ENCODE results near the gene LDAF1.
A peak's percentile ranks its signal among the peaks of the same experiment; 100 is the strongest.
"Not testable (repeated sequence)": the region's sequence is repeated elsewhere in the genome, so short reads cannot be mapped to it uniquely, and the experiment has no call there.

The LDAF1 gene

GRCh38 chr16:21167929-21168602 is 9.6 kb downstream of the LDAF1 start:
- DNase-seq (ENCODE audit: low read depth), result peak; percentile 11
- no peak overlapping the region for H3K4me3 ChIP-seq (ENCODE audit: low read depth, low read length)
- TF ChIP-seq MAX (IDR thresholded peaks at IDR 0.05; ENCODE audit: low read depth, low read length) (no peak), CTCF (IDR thresholded peaks at IDR 0.05; ENCODE audit: low read depth, low read length) (no peak), POLR2A (IDR thresholded peaks at IDR 0.05; ENCODE audit: extremely low read depth, insufficient read length) (no peak), MYC (IDR thresholded peaks at IDR 0.05; ENCODE audit: low read depth, low read length) (no peak)

GRCh38 chr16:21169249-21169981 is 10.9 kb downstream of the LDAF1 start:
- no peak overlapping the region for H3K4me3 ChIP-seq (ENCODE audit: low read depth, low read length)
- TF ChIP-seq POLR2A (IDR thresholded peaks at IDR 0.05; ENCODE audit: extremely low read depth, insufficient read length) (no peak), MAX (IDR thresholded peaks at IDR 0.05; ENCODE audit: low read depth, low read length) (no peak), MYC (IDR thresholded peaks at IDR 0.05; ENCODE audit: low read depth, low read length) (no peak), CTCF (IDR thresholded peaks at IDR 0.05; ENCODE audit: low read depth, low read length) (no peak)
- DNase-seq (ENCODE audit: low read depth), result no peak

- not testable (repeated sequence) for H3K4me3 ChIP-seq (ENCODE audit: low read depth, low read length)
These were observed 11.6 kb downstream of the LDAF1 start for GRCh38 chr16:21170116-21170515.

GRCh38 chr16:21172650-21173049 is 14.2 kb downstream of the LDAF1 start:
- no peak overlapping the region for H3K4me3 ChIP-seq (ENCODE audit: low read depth, low read length)
- no peak for TF ChIP-seq MAX (IDR thresholded peaks at IDR 0.05; ENCODE audit: low read depth, low read length)
- TF ChIP-seq CTCF (IDR thresholded peaks at IDR 0.05; ENCODE audit: low read depth, low read length), result no peak
- TF ChIP-seq POLR2A (IDR thresholded peaks at IDR 0.05; ENCODE audit: extremely low read depth, insufficient read length), result no peak
- no peak for TF ChIP-seq MYC (IDR thresholded peaks at IDR 0.05; ENCODE audit: low read depth, low read length)
- no peak for DNase-seq (ENCODE audit: low read depth)

More at GRCh38 chr16:21170116-21170515, 11.6 kb downstream of the LDAF1 start:
- not testable (repeated sequence) for DNase-seq (ENCODE audit: low read depth)

- no peak for DNase-seq (ENCODE audit: low read depth)
- H3K4me3 ChIP-seq (ENCODE audit: low read depth, low read length), result no peak overlapping the region
- TF ChIP-seq CTCF (IDR thresholded peaks at IDR 0.05; ENCODE audit: low read depth, low read length) (no peak), MYC (IDR thresholded peaks at IDR 0.05; ENCODE audit: low read depth, low read length) (no peak), MAX (IDR thresholded peaks at IDR 0.05; ENCODE audit: low read depth, low read length) (no peak), POLR2A (IDR thresholded peaks at IDR 0.05; ENCODE audit: extremely low read depth, insufficient read length) (no peak)
These were observed 16.9 kb downstream of the LDAF1 start for GRCh38 chr16:21175397-21175796.

- no peak for DNase-seq (ENCODE audit: low read depth)
- TF ChIP-seq MAX (IDR thresholded peaks at IDR 0.05; ENCODE audit: low read depth, low read length), result no peak
- TF ChIP-seq POLR2A (IDR thresholded peaks at IDR 0.05; ENCODE audit: extremely low read depth, insufficient read length), result no peak
- no peak for TF ChIP-seq MYC (IDR thresholded peaks at IDR 0.05; ENCODE audit: low read depth, low read length)
- TF ChIP-seq CTCF (IDR thresholded peaks at IDR 0.05; ENCODE audit: low read depth, low read length), result no peak
- no peak overlapping the region for H3K4me3 ChIP-seq (ENCODE audit: low read depth, low read length)
These were observed 20.9 kb downstream of the LDAF1 start for GRCh38 chr16:21179126-21179982.
